HG02938 (cell line): Measurements from ENCODE around the gene RNF125.
"Not testable (repeated sequence)": the region's sequence is repeated elsewhere in the genome, so short reads cannot be mapped to it uniquely, and the experiment has no call there.

Source experiments
- ATAC-seq: cut with Tn5 transposase; IDR thresholded peaks from one replicate; pipeline ENCODE4 v1.9.1; 2021; ENCODE audit warnings: mild to moderate bottlenecking, moderate library complexity; ENCODE audit not compliant: unreplicated experiment

The RNF125 gene

DNA sequence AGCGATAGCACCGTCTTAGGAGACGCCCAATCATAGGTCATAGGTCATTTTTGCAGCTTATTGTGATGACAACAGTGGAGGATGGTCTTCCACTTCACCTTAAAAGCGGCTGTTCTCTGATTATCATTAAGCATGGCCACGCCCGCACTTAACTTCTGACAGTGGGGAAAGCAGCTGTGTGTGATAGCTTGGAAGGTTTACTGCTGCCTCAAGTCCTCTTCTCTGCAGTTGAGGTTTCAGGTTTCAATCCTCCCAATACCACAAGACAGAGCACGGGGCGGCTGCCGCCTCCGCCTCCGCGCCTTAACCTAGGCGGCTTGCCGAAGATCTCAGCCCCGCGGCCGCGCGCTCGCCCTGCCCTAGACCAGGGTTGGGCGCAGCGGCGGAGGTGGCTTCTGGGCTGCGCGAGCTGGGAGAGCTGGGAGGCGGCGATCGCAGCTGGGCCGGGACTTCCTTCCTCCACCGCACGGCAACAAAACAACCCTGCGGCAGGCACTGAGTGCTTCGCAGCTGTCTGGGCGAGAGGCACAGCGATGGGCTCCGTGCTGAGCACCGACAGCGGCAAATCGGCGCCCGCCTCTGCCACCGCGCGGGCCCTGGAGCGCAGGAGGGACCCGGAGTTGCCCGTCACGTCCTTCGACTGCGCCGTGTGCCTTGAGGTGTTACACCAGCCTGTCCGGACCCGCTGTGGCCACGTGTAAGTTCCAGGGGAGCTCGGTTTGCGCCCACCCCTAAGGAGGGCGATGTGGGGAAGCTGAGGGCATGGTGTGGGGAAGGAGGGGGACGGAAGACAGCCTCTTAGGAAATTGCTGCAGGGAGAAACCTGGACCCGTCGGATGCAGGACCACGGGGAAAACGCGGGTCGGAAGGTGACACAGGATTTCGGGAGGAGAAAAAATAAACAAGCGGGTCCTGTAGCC lies at the start of gene RNF125:
Gene RNF125, plus strand, starts transcription at position 495 of the 920 bp plus-strand sequence. Its CDS starts 39 bp downstream, at position 534.
- peak; percentile 85 for ATAC-seq

DNA sequence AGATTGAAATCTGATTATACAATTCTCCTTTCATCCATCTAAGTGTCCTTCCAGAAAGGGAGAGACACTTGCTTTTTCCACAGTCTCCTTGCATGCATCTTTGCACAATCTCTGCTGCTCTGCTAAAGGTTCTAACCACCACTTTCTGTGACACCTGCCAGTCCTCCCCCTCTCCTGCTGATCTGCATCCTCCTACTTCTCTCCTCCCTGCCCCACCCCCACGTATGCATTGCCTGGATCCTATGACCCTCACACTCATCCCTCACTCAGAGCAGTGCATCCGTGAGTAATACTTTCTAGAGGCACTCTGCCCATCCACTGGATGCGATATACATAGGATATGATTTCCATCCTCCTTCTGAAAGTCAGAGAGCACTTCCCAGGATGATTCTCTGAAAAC lies 48.0 kb upstream of the RNF125 start:
- ATAC-seq, result no peak

DNA sequence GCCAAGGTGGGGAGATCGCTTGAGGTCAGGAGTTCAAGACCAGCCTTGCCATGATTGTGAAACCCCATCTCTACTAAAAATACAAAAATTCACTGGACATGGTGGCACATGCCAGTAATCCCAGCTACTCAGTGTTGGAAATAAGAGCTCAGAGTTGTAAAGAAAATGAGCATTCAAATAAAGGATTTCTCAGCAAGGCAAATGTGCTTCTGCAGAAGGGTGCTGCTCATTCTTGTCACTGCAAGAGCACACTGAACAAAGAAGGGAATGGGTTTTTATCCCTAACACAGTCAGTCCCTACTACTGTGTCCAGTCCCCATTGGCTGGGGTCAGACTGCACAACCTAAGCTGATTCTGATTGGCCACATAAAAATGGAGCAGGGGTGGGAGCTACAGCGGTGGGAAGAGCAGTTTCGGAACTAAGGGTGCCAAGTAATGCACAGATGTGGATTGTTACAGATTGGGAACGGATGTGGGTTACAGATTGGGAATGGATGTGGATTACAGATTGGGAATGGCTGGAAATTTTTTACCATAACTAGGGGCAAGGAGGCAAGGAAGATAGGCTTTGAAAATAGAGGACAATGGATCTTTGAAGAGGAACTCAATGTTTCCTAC lies 44.6 kb upstream of the RNF125 start:
- no peak for ATAC-seq

DNA sequence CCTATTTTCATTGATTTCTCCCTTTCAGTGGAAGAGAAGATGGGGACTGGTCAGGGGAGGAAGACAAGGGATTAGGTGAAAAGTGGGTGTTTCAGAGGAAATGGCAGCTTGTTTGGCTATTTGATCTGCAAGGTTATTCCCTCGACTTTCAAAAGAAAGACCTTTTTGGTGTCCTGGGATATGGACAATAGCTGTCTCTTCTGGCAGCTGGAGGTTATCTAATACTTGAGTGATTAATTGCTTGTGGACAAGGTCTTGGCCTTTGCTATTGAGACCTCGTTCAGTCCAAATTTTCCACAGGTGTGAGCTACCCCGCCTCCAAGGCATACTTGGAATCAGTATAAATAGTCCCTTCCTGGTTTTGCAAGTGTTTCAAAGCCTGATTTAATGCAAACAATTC lies 42.4 kb upstream of the RNF125 start:
- no peak for ATAC-seq

DNA sequence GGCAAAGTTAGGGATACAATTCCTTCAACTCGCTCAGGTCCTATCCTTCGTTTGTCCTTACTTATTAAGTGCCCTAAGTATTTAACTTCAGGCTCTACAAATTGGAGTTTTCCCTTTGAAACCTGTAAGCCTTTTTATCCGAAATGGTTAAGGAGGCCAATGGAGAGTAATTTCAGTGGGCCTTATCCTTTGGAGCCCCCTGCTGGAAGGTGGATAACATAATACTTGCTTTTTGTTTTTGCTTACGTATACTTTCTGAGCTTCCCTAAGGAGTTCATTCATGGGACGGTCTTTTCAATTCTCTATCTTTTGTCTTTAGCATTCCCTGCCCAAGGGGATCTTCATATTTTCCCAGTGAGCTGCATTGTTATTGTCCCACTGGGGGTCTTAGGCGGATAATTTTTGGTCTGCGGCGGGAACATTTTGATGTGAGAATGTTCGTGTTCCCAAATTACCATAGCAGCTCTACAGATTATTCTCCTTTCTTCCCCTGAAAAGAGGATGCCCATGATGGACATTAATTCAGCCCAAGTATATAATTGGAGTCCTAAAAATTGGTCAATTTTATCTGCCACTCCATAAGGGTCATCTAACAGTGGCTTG lies 41.3 kb upstream of the RNF125 start:
- no peak for ATAC-seq

DNA sequence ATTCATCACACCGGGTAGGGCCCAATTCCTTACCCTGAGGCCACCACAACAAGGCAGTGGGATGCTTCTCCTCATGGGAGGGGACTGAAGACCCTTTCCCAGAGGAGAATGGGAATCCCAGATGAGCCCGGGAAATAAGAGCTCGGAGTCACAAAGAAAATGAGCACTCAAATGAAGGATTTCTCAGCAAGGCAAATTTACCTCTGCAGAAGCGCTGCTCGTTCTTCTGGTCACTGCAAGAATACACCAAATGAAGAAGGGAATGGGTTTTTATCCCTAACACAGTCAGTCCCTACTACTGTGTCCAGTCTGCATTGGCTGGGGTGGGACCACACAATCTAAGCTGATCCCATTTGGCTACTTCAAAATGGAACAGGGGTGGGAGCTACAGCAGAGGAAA lies 40.0 kb upstream of the RNF125 start:
- ATAC-seq, result no peak

DNA sequence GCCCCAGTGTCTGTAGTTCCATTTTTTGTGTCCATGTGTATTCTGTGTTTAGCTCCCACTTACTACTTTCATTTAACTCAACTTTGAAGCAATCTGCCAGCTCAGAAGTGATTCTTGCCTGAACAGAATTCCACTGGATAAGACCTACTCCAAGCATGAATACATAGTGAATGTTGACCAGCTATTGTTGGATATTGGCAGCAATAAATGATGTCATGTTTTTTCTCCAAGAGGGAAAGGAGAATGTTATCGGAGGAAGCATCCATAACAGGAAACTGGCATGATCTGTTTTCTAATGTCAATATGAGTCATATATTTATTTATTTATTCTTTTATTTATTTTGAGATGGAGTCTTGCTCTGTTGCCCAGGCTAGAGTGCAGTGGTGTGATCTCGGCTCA lies 38.9 kb upstream of the RNF125 start:
- ATAC-seq, result no peak

DNA sequence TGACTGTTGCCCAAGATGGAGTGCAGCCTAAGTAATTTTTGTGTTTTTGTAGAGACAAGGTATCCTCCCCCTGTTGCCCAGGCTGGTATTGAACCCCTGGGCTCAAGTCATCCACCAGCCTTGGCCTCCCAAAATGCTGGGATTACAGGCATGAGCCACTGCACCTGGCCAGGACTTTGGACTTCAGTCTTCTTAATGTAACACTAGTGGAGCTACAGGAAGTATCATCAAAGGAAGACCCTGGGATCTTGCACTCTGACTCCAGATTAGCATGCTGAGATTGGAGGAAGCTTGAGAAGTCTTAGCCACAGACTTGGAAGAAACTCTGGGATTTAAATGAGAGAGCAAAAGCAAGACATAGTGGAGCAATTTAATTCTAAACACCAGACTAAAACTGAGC lies 37.8 kb upstream of the RNF125 start:
- no peak for ATAC-seq

DNA sequence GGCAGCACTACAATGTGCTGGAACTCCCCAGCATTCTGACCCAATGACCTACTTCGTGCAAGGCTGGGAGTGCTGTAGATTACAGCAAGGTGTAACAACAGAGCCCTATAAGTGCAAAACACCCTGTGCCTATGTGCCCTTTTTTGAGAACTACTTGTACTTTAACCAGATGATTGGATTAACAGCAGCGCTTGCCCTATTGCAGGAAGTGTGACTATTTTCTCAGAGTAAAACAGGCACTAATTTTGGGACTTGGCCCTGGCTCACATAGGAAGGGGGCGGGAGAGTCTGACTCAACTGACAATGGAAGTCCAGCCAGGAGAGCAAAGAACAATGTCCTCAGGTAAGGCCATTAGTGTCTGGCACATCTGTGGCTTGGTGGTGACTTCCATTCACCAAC lies 35.6 kb upstream of the RNF125 start:
- ATAC-seq, result no peak

DNA sequence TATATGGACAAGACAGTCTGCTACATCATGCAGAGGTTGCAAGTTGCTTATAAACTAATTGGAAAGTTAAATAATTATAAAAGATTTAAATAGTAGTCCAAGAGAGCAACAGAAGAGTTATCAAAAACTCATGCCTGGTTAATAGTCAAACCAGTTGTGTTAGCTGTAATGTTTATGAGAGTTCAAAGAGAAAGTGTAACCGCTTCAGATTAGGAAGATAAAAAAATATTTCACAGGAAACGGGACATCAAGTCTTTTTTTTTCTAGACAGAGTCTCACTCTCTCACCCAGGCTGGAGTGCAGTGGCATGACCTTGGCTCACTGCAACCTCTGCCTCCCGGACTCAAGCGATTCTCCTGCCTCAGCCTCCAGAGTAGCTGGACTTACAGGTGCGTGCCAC lies 34.6 kb upstream of the RNF125 start:
- no peak for ATAC-seq

DNA sequence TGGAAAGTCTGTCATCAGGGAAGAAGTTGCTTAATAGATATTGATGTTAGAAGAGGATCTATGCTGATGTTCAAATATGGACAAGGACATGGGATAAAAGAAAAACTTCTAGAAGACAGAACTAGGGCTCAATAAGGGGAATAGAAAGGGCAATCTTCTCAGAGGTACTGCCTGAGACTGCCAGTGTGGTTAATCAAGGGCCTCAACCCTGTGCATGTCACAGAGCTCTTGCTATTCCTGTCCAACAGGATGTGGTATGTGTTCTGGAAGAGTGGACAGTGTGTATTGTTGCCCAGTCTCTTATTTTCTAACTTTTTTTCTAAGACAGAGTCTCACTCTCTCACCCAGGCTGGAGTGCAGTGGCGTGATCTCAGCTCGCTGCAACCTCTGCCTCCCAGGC lies 27.8 kb upstream of the RNF125 start:
- ATAC-seq, result peak; percentile 99

DNA sequence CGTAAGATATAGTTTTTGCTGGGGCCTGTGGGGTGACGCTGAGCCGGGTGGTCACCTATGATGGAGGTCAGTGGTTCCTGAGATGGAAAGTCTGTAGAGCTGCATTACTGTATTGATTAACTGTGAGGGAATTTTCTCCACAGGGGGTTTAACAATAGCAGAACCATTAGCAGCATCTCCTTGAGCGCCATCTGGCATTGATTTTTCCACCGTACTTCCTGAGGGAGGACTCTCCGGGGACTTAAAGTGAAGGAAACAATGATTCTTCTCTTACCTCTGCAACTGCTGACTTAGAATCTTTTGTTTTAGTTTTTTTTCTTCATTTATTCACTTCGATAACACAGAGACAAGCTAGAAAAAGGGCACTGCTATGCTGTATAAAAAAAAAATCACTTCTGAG lies 22.6 kb upstream of the RNF125 start:
- ATAC-seq, result no peak

DNA sequence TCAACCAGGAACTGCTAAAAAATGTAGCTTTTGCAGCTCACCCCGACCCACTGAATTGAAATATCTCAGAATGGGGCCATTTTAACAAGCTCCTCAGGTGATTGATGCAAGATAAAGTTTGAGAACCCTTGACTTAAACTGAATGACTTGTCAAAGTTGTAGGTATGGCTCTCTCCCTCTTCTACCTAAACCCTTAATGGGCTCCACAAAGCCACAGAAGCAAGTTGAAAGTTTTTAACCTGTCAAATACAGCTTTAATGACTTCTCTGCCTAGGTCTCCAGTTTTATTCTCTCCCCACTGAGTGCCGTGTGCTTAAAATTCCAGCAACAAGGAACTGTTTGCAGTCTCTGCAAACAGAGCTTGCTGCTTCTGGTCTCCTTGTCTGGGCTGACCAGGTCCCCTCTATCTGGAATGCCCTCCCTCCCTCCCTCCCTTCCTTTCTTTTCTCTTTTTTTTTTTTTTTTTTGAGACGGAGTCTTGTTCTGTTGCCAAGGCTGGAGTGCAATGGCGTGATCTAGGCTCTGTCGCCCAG lies 19.7 kb upstream of the RNF125 start:
- ATAC-seq, result no peak

DNA sequence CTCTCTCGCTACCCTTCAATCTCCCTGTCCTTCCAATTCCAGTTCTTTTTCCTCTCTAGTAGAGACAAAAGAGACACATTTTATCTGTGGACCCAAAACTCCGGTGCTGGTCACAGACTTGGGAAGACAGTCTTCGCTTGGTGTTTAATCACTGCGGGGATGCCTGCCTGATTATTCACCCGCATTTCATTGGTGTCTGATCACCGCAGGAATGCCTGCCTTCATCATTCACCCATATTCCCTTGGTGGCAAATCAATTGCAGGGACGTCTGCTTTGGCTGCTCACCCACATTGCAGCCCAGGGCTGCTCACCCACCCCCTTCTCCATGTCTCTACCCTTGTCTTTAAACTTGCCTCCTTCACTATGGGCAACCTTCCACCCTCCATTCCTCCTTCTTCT lies 17.5 kb upstream of the RNF125 start:
- not testable (repeated sequence) for ATAC-seq

DNA sequence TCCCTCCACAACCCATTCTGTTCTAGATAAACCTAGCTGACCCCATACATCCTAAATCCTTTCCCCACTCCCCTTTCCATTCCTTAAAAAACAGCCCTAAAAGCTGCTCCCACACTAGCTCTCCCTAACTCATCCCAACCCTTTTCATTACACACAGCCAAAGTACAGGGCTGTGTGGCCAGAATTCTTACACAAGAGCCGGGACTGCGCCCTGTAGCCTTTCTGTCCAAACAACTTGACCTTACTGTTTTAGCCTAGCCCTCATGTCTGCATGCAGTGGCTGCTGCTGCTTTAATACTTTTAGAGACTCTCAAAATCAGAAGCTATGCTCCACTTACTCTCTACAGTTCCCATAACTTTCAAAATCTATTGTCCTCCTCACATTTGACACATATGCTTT lies 14.8 kb upstream of the RNF125 start:
- ATAC-seq, result not testable (repeated sequence)

DNA sequence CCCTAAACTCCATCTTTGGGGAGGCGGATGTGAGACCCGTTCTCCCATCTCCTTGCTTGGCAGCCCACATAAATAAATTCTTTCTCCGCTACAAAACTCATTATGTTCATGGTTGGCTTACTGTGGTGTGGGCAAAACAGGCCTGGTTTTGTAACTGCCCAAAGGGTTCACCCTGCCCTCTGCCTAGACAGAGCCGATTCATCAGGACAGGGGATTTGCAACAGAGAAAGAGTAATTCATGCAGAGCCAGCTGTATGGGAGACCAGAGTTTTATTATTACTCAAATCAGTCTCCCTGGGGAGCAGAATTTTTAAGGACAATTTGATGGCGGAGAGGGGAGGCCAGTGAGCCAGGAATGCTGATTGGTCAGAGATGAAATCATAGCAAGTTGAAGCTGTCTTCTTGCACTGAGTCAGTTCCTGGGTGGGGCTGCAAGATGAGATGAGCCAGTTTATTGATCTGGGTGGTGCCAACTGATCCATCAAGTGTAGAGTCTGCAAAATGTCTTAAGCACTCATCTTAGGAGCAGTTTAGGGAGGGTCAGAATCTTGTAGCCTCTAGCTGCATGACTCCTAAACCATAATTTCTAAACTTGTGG lies 8.4 kb upstream of the RNF125 start:
- no peak for ATAC-seq

DNA sequence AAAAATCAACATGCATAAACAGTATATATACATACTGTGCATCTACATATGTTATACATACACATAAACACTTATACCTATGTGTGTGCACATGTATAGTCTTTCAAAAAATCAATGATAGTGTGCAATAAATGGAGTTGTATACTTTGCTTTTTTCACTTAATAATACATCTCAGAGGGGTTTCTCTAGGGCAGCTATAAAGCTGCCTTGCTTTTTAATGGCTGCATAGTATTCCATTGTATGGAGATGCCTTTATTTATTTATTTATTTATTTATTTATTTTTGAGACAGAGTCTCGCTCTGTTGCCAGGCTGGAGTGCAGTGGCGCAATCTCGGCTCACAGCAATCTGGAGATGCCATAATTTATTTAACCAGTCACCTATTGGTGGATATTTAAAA lies 7.4 kb upstream of the RNF125 start:
- ATAC-seq, result no peak

DNA sequence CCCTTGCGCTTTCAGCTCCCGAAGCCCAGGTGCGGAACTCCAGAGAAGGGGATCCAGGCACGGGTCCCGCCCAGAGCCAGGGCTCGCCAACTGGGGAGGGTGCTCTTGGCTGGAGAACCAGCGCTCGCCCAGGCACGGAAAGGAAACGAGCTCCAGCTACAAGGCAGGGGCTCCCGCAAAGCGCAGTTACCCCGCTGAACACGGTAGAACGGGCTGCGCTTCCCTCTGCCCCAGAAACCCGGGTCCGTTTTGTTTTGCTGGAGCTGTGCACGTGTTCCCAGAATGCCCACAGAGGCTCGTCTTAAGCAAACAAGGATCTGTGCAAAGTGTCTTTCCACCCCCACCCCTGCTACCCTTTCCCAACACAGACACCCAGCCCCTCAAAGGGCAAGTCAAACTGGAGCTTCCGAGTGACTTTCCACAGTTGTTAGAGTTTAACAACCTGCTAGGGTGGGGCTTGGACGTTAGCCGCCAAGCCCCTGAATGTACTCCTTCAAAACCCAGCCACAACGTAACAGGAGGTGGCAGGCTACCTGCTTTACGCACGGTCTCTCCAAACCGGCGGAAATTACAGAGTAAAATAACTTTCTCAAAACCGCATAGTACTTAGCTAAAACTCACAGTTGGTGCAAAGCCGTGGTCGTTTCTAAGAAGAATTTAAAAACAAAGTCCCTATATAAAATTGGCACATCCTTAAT lies 775 bp downstream of the RNF125 start:
- no peak for ATAC-seq

DNA sequence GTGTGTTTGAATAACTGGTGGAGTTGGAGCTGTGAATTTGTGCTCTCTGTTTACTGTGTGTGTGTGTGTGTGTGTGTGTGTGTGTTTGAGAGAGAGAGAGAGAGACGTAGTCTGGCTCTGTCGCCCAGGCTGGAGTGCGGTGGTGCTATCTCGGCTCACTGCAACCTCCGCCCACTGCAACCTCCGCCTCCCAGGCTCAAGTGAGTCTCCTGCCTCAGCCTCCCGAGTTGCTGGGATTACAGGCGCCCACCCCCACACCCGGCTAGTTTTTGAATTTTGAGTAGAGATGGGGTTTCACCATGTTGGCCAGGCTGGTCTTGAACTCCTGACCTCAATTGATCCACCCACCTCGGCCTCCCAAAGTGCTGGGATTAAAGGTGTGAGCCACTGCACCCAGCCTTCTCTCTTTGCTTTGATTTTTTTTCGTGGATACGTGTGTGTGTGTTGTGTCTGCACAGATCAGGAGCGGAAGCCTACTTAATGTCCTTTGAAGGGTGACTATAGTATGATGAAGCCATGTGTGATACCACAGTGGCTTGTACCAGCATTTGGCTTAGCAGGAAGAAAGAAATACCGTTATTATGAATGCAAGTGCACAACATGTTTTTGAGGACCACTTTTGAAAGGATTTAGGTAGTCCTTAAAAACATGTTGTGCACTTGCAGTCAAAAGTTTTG lies 1.5 kb downstream of the RNF125 start:
- ATAC-seq, result not testable (repeated sequence)
